ENCODE measurements around the gene NTM.

The NTM gene

DNA sequence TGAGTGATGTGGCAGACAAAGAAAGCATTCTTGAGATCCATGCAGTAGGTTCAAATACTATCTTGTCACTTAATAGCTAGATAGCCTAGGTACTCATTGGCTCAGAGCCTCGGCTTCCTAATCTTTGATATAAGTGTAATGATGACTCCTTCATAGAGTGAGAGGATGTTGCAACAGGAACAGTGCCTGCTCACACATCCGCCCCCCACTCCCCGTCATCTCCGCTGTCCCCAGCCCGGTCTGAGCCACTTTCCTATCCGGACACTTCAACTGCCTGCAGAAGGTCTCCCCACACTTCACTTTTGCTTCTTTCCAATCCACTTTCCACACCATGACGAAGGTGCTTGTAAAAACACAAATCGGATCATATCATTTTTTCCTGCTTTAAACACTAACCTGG, 128.8 kb downstream of the NTM start:
- no peak for DNase-seq (ENCODE audit: low read depth, low spot score)

DNA sequence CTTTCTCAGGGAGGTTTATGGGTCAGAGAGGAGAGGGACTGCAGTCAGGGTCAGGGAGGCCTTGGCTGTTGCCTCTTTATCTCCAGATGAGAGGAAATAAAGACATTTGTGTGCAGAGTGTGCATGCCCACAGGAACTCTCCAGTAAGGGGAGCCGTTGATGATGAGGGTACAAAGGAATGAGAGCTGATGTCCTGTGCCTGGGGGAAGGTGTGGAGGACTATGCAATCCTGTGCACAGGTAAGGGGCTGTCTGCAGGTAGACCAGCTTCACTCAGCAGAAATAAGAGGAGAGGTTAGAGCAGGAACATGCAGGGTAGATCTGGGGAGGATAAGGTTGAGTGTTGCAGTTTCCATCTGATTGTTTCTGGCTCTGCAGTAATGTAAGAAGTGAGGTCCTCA, 132.6 kb downstream of the NTM start:
- DNase-seq (ENCODE audit: low read depth, low spot score): no peak

DNA sequence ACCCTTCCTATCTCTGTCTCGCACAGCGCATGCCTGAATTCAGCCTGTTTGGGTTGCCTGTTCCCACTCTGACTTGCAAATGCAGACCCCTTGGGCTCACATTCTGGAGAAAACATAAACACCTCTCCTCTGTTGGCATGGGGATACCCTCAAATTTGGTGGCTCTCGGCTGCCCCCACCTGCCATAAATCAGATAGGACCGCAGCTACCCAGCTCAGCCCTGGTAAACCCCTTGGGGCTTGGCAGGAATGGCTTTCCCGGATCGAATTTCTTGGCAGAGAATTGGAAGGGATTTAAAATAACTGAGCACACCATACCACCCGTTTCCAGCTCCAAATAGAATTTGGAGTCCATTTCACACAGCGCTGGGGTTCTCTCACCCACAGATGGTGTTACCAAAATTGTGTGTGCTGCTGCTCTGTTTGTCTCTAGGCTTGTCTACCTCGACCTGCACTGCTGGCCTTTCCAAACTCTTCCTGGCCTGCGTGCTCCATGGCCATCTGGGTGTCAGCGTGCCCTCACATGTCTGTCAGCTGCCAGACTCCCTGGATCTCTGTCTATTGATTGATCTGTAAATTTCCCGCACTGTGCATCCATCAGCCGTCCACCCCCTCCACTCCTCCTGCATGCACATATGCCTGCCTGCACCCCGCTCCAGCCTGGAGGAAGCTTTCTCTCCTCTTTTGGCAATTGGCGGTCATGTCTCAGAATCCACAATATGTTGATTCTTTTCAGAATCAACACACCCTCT, 134.0 kb downstream of the NTM start:
- no peak for DNase-seq (ENCODE audit: low read depth, low spot score)

DNA sequence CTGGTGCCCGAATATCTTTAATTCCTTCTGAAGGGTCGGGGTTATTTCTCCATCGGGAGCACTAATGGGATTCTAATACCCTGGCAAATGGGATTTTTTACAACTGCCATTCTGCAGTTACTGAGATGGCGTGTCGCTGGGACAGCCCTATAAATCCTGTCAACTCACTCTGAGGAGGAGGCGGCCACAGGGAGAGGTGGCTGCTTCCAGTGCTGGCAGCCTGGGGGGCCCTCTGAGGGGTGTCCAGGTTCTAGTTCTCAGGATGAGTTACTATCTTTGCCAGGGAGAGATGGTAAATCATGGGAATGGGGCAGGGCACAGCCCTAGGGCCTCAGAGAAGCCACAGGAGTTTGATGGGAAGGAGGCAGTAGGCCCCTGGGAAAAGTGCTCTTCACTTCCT, 135.9 kb downstream of the NTM start:
- DNase-seq (ENCODE audit: low read depth, low spot score): no peak

DNA sequence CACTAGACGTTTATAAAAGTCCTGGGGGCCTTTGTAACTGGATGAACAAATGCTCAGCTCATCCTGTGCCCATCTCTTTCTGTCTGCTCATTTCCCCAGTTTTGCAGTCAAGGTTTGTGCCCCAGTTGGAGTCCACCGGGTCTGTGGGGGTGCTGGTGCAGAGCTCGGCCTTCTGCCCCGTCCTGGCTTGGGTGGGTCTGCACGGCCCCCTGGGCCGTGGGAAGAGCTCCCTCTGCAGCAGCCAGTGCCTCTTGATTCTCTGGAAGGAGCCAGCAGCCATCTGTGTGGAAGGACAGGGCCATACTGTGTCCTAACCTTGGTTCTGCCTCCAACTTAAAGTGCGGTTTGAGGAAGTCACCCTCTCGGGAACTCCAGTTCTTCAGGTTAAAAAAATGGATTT, 140.2 kb downstream of the NTM start:
- DNase-seq (ENCODE audit: low read depth, low spot score): no peak

DNA sequence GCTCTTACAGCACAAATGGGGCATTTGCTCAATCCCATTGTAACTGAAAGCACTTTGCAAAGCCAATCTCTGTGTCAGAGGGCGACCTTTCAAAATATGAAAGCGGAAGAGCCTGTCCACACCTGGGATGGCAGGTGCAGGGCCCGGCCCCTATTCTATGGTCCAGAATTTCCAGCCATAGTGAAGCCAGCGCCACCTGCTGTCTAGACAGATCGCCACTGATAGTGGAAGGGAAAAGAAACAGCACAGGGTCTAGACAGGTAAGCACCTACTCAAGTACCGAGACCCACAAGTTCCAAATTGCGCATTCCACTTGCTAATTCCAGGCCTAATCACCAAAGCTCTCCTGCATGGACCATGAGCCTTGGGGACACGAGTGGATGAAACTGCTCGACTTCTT, 141.4 kb downstream of the NTM start:
- no peak for DNase-seq (ENCODE audit: low read depth, low spot score)

DNA sequence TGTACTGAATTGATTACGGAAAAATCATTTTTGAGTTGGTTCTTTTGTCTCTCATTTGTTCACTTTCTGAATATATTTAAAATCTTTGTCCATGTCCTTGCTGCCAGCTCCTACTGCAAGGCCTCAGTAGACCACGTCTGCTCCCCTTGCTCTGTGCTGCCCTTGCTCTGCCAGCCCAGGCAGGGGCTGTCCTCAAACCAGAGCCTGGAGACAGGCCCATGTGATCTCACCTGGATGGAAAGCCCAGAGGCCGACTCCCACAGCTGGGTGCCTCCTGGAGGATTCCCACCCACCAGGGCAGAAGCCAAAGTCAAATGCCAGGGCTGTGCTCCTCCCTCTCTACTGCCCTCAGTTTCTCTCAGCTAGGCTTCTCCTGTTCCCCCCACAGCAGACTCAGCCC, 141.8 kb downstream of the NTM start:
- DNase-seq (ENCODE audit: low read depth, low spot score): no peak

DNA sequence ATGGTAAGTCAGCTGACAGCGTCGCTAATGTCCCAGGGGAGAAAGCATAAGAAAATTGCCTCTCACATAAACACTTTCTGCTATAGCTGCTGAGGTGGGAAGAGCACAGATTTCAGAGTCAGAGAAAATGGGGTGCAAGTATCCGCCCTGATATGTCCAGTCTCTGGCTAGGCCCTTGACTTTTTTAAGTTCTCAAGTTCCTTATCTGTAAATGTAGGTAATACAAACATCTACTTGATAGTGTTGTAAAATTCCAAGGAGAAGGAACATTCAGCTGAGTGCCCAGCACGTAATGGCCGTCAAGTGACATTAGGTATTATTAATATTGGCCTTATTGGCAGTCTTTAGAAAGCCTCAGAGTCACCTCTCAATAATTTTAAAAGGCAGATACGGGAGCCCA, 143.6 kb downstream of the NTM start:
- no peak for DNase-seq (ENCODE audit: low read depth, low spot score)

DNA sequence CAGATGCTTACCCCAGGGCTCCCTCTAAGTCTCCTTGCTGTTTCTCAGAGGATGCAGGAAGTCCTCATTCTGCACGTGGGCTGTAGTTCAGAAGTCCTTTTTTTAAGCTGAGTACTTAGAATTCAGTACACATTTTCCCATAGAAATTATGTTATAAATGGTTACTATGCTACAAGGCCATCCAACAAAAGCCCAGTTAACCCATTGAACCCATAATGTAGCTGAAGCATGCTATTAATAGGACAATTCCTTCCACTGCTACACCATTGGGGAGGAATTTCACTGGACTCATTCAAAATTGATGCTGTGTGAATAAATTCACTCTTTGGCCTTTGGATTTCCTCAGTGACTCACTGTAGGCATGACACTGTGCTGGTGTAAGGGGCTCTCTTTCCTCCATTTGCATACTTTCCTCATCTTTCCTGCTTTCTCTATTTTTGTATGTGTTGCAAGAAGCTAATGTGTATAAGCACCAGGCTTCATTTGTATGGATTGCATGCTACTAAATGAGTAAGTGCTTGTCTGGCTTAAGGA, 148.0 kb downstream of the NTM start:
- DNase-seq (ENCODE audit: low read depth, low spot score): no peak

DNA sequence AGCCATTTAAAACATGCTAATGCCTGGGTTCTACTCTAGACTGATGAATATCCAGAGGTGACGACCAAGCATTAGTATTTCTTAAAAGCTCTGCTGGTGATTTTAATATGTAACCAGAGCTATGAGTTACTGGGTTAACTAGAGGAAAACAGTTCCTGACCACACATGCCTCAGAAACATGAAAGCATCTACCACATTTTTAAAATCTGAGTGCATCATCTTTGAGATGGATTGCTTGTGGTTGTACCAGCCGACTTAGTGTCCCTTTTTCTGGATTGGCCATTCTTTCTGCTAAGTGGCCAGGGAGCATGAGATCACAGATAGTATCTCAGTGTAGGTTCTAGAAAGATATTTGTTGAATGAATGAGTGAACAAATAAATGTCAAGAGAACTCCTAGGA, 152.4 kb downstream of the NTM start:
- no peak for DNase-seq (ENCODE audit: low read depth, low spot score)

DNA sequence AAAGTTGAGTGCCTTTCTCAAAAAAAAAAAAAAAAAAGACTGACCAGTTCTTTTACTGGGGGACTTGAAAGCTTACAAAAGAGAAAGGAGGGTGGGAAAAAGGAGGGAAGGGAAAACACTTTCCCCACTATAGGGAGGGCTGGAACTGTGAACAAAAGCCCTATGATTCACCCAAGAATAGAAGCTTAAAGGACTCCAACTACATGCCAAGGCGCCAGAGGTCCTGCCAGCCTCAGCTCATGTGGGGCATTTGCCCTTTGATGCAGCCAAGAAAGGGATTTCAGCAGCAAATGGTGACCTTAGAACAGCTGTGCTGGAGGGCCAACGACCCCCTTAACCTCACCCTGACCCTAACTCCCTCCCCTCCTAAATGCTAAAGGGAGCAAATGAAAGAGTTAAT, 160.0 kb downstream of the NTM start:
- DNase-seq (ENCODE audit: low read depth, low spot score): no peak

DNA sequence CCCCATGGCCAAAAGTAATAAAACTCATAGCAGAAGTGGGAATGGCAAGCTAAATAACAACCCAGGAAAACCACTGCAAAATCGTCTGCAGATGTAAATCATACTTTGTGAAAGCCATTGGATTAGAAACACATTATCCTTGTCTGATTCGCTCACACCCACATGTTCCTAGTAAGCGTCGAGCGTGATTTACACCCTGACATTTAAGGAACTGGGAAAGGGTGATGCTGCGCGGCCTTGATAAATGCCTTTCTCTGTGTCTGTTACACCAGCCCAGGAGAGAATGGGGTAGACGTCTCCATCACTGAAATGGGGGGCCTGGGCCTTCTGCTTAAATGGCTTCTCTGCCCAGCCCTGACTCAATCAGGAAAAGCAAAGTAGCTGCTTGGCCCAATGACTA, 162.7 kb downstream of the NTM start:
- DNase-seq (ENCODE audit: low read depth, low spot score): no peak

DNA sequence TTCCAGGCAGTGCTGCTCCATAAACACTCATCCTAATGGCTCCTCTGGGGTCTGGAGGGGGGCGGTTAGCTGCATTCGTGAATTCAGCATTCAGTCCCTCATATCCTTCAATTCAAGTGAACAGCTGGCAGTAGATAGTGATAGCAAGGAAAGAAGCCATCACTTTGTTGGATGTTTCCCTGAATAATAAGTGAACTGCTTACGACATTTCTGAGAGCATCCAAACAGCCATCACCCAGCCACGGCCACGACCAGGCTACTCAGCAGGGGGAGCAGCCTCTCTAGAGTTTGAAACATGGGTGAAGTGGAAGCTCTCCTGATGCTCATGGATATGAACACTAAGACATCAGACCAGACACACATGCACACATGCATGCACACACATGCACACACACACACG, 163.6 kb downstream of the NTM start:
- DNase-seq (ENCODE audit: low read depth, low spot score): no peak

DNA sequence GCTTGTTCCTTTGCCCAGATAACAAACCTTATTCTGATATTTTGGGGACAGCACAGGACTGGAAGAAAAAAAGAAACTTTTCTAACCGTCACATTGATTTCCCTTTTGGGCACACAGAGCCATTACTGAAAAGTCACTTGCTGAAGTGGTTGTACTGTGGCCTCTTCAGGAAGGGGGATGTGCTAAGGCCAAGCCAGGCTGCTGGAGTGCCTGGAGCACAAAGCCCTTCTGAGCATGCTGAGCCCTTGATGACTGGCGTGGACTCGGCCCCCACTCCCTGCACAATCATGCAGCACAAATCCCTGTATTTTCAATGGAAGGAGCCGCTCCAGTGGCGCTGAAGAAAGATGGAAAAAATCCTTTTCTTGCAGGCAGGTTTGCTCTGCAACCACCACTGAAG, 164.2 kb downstream of the NTM start:
- no peak for DNase-seq (ENCODE audit: low read depth, low spot score)

DNA sequence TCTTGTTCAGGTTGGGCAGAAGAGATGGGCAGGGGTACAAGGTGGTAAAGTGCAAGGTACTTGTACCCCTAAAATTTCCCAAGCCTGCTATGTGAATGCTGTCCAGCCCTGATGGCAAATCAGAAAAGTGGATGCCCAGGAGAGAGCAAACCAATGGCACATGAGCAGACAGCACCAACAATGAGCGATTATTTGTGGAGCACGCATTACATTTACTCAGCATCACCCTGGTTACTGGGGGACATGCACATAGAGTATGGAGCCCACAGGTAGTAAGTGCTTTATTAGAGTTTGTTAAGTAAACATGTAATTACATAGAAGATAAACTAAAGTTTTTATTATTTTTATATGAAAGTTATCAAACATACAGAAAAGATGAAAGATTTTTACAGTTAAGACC, 165.7 kb downstream of the NTM start:
- no peak for DNase-seq (ENCODE audit: low read depth, low spot score)

DNA sequence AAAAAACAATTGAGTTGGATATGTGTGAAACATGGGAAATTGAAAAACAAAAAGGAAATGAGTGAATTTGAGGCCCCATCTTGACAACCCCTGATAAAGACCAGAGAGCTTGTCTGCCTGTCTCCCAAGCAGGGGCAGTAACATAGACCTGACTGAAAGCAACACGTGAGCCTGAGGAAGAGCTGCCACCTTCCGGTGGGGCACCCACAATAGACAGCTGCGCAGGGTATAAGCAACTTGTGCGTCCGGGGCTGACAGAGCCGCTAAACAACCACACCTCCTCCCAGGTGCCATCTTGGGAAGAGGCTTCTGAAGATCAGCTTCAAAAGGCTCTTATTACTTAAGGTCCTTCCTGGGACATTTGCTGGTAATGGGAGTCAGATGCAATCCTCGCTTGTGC, 166.8 kb downstream of the NTM start:
- DNase-seq (ENCODE audit: low read depth, low spot score): no peak

DNA sequence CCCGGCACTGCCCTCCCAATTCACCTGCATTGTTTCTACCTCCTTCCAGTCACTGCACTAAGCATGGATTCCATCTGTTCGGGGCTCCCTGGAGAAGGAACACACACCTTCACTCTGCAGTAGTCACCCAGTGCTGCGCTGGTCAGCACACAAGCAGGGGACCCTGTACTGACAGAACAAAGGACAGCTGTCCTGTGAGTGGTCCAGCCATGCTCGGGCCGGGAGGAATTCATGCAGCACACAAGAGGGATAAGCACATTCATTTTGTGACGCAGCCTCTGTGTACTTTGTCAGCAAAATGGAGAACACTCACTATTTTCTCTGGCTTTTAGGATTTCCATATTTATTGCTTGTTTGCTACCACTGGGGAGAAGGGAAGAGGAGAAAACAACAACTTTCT, 167.3 kb downstream of the NTM start:
- DNase-seq (ENCODE audit: low read depth, low spot score): no peak

DNA sequence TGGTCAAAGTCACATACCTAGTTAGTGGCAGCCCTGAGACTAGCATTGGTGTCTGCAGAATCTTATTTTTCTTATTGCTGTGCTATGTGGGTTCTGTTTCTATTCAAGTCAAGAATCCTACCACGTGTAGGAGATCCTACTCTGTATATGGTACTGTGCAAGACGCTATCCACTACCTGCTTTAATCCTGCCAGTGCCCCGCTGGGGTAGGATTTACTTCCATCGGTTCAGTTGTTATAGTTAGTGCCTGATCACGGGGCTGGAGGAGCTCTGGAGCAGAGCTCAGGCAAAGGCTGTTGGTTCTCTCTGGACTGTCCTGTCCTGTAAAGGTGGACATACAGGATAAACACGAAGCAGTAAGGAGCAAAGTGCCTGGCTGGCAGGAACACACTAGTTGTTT, 167.9 kb downstream of the NTM start:
- DNase-seq (ENCODE audit: low read depth, low spot score): no peak

DNA sequence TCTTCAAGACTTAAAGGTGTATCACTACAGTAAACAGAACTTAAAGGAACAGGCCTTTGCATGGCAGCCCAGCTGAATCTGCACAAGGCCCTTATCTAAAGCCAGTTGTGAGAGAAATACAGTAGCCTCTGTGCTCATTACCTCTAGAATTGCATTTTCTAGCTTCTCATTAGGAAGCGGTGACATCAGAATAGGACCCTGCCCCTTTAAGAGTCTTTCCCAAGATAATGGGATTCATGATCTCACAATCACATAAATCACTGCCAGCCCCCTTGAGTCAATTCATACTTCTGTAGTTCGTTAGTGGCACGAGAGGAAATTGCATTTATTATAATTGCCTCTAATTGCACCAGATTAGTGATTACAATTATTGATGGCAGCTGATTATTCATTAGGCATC, 170.3 kb downstream of the NTM start:
- no peak for DNase-seq (ENCODE audit: low read depth, low spot score)

DNA sequence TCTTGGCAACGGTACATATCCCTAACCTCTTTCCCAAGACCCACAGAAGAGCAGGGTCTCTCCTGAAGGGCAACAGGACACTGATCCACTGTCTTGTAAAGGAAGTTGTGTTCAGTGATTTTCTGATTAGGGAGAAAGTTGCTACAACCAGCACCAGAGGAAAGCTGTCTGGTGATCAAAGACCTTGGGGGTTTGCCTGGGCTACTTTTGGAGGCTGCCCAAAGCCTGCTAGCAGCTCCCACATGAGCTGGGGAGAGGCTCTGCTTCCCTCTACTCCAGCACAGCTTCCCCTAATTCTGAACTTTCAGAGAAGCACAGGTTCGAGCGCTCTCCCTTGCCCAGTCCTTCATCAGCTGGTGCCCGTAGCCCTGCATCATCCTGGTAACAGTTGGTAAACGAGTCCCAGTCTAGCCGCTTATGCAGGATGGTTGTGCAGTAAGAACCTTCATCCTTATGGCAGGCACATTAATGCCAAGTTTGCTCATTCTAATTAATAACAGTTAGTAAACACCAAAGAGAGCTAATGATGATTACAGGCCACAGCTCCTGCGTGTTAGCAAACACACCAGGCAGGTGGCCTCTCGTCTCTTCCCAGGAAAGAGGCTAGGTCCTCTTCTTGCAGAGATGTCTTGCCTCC, 173.1 kb downstream of the NTM start:
- no peak for DNase-seq (ENCODE audit: low read depth, low spot score)

DNA sequence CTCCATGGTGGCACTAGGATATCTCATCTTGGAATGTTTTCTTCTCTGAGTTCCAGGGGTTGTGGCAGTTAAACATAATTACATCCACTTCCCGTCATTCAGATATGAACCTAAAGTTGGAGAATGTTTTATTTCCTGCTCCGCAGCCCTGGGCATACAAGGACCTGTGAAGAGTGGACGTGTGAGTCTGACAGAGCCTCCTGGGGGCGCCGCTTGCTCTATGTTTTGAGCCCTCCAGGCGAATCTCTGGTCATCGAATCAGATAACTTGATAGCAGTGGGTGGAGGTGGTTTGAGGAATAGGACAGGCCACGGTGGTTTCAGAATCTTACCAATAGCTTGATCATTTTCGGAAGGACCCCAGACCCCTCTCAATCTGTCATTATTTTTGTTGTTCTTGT, 174.2 kb downstream of the NTM start:
- DNase-seq (ENCODE audit: low read depth, low spot score): no peak

DNA sequence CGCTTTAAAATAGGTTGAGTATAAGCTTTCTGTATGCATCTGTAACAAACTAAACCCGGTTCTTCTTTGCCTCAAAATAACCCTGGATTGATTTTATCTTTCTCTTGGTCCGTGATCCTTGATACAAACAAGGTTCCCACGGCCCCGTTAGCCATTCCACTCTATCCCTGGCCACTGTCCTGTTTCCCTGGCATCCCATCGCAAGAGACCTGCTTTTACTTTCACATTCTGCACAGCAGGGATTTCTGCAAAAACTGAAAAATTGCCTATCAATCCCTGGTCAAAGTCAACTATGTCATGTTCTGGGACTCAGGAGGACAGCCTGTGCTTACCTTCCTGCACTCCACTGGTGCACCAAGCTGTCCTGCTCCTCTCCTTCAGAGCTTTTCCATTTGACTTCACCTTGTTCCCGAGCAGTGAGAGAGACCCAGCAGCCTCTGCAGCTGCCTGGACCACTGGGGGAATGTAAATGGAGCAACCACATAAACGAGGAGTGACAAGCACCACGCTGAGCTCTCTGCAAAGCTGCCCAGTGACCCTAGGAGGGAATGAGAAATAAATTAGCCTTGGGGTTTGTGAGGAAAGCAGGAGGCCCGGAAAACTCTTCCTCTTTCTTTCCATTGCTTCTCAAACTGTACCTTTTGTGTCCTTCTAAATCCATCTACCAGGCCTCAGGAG, 175.9 kb downstream of the NTM start:
- DNase-seq (ENCODE audit: low read depth, low spot score): no peak

DNA sequence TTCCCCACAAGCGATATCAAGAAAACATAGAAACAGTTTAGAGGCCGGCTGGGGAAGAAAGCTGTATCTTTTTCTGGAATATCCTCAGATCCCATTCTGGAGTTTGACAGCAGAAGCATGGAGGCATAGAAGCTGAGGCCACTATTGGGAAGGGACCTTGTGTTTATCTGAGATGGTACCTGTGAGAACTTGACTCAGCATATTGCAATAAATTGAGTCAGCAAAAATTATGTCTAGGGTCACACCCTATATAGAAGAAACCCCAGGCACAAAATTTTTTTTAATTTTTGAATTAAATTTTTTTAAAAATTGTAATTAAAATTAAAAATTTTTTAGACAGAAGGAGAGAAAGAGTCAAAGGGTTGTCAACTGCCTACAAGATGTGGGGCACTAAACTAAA, 178.7 kb downstream of the NTM start:
- no peak for DNase-seq (ENCODE audit: low read depth, low spot score)
